Measurements from ENCODE around the gene SYT3.

- TF ChIP-seq CTCF (IDR thresholded peaks at IDR 0.05 in 4 of 5, conservative IDR thresholded peaks at IDR 0.05 in 1 of 5) (no peak), POLR2A (IDR thresholded peaks at IDR 0.05) (no peak)
Measured at GRCh38 chr19:50602089-50602422, 37.6 kb downstream of the SYT3 start.

Data from gastrocnemius medialis (tissue), 4 donors.